ENCODE results near the gene POLR3C.
A peak's percentile ranks its signal among the peaks of the same experiment; 100 is the strongest.

Gene POLR3C

GRCh38 chr1:145874646-145875045 lies 50.6 kb downstream of the POLR3C start:
- DNase-seq, result no peak

- no peak for DNase-seq
Measured at GRCh38 chr1:145877923-145878486, 54.0 kb downstream of the POLR3C start.

- DNase-seq, result no peak
Measured at GRCh38 chr1:145878724-145879123, 54.7 kb downstream of the POLR3C start.

- no peak for DNase-seq
Measured at GRCh38 chr1:145879775-145880174, 55.8 kb downstream of the POLR3C start.

GRCh38 chr1:145884675-145885074 lies 60.7 kb downstream of the POLR3C start:
- DNase-seq, result no peak

GRCh38 chr1:145885738-145886287 lies 61.8 kb downstream of the POLR3C start, which contains the start of gene ANKRD35:
Gene ANKRD35, minus strand, starts transcription at chr1:145885866. Its CDS starts 108 bp downstream, at chr1:145885758.
- peak; percentile 74 for DNase-seq

GRCh38 chr1:145886390-145886789 lies 62.4 kb downstream of the POLR3C start:
- DNase-seq, result no peak

GRCh38 chr1:145886816-145887215 lies 62.8 kb downstream of the POLR3C start:
- DNase-seq, result no peak

- DNase-seq, result no peak
Measured at GRCh38 chr1:145887631-145888030, 63.6 kb downstream of the POLR3C start.

- no peak for DNase-seq
Measured at GRCh38 chr1:145889722-145890121, 65.7 kb downstream of the POLR3C start.

- DNase-seq, result no peak
Measured at GRCh38 chr1:145891143-145891542, 67.1 kb downstream of the POLR3C start.

GRCh38 chr1:145891587-145892485 lies 67.8 kb downstream of the POLR3C start:
- DNase-seq, result peak; percentile 26

GRCh38 chr1:145892486-145893087 lies 68.6 kb downstream of the POLR3C start:
- no peak for DNase-seq

- no peak for DNase-seq
Measured at GRCh38 chr1:145893306-145894055, 69.5 kb downstream of the POLR3C start.
